ENCODE results near the gene S100A13. TPM values are rescaled to one million over a fixed set of nuclear protein-coding genes. Genes with fewer than 3 reads are reported as not detected.
A peak's percentile ranks its signal among the peaks of the same experiment; 100 is the strongest.

The S100A13 gene
- total RNA-seq, 4 donors from 2014 or later, result 113 to 237 (median 159) TPM

DNA sequence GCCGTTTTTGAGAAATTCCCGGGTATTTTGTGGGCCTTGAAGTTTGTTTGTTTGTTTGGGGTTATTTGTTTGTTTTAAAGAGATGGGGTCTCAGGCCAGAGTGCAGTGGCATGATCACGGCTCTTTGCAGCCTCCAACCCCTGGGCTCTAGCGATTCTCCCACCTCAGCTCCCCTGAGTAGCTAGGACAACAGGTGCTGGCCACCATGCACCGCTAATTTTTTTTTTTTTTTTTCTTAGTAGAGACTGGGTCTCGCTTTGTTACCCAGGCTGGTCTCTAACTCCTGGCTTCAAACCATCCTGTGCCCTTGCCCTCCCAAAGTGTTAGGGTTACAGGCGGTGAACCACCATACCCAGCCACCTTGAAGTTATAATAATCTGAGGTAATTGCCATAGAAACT lies 8.6 kb upstream of the S100A13 start:
- Histone ChIP-seq H3K9me3 (no peaks in the 10 kb centered on the region), H3K4me3 (peak overlapping the region; percentile 68 to 99 (median 94)), H3K27ac (peak overlapping the region; percentile 95 to 100 (median 100)), H3K36me3 (peaks cover 0 to 36% of the 10 kb centered on the region in 2 donors), H3K27me3 (no peaks in the 10 kb centered on the region), H3K4me1 (peaks cover 70 to 75% of the 10 kb centered on the region in 2 donors)
- DNase-seq, result no peak
- in situ Hi-C loops (cut with MboI; ENCODE audit: low sequenced_read_pairs in 4 of 4), result no loop called here
- intact Hi-C loops (cut with DNase I; ENCODE audit: low total_unique reads), result loop anchor here (10.0 kb wide), 2 partner anchors 789 to 1801 kb away; partner anchors contain the start of genes C2CD4D and RORC
- ATAC-seq, result no peak
- no peak for TF ChIP-seq POLR2A (IDR thresholded peaks at IDR 0.05)
- TF ChIP-seq, protein P1, sequence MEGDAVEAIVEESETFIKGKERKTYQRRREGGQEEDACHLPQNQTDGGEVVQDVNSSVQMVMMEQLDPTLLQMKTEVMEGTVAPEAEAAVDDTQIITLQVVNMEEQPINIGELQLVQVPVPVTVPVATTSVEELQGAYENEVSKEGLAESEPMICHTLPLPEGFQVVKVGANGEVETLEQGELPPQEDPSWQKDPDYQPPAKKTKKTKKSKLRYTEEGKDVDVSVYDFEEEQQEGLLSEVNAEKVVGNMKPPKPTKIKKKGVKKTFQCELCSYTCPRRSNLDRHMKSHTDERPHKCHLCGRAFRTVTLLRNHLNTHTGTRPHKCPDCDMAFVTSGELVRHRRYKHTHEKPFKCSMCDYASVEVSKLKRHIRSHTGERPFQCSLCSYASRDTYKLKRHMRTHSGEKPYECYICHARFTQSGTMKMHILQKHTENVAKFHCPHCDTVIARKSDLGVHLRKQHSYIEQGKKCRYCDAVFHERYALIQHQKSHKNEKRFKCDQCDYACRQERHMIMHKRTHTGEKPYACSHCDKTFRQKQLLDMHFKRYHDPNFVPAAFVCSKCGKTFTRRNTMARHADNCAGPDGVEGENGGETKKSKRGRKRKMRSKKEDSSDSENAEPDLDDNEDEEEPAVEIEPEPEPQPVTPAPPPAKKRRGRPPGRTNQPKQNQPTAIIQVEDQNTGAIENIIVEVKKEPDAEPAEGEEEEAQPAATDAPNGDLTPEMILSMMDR (IDR thresholded peaks at IDR 0.05 in 4 of 5, conservative IDR thresholded peaks at IDR 0.05 in 1 of 5), result no peak

DNA sequence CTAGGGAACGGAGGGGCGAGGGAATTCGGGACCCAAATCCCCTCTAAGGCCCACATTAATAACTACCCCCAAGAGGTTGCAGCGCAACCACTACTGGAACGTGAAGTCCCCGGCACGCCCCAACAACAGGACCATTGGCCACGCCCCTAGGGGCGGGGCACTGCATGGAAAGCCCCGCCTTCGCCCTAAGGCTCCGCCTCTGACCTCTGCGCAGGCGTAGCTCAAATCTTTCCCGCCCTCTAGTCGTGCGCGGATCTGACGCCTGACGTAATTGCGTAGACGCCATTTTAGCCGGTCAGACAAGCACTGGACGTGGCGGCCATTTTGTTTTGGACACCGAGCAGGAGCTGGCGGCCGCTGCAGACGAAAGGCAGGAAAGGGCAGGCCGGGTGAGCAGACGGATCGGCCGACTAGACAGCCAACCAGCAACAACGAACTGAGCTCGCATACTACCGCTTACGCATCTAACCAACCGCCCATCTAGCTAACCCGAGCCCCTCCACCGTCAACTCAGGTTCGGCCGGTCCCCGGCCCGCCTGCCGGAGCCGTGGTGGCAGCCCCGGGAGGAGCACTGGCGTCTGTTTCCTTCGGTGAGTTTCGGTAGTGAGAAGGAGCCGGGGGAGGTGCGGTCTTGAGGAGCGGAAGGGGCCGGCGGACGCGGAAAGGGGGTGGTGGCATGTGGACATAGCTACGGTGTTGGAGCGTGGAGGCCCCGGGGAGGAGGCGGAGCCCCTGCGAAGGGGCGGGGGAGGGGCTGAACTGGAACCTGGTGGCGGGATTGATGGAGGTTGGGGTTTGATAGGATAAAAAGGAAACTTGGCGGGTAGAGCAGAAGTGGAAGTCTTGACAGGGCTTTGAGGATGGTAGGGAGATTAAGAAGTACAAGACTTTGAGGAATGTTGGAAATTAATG lies 6.7 kb upstream of the S100A13 start, which contains the start of gene CHTOP:
CHTOP (plus strand) TSS at position 313 of the 912 bp plus-strand sequence. CDS start 2,523 bp downstream, outside the sequence.
- peaks cover 61 to 75% of the 10 kb centered on the region in 2 donors for H3K4me1 ChIP-seq
- in situ Hi-C loops (cut with MboI; ENCODE audit: low sequenced_read_pairs in 4 of 4), result no loop called here
- TF ChIP-seq, protein P1 (IDR thresholded peaks at IDR 0.05 in 4 of 5, conservative IDR thresholded peaks at IDR 0.05 in 1 of 5), result peak in 1 of 5 experiments; percentile 24
- TF ChIP-seq POLR2A (IDR thresholded peaks at IDR 0.05), result peak; percentile 83 to 91

DNA sequence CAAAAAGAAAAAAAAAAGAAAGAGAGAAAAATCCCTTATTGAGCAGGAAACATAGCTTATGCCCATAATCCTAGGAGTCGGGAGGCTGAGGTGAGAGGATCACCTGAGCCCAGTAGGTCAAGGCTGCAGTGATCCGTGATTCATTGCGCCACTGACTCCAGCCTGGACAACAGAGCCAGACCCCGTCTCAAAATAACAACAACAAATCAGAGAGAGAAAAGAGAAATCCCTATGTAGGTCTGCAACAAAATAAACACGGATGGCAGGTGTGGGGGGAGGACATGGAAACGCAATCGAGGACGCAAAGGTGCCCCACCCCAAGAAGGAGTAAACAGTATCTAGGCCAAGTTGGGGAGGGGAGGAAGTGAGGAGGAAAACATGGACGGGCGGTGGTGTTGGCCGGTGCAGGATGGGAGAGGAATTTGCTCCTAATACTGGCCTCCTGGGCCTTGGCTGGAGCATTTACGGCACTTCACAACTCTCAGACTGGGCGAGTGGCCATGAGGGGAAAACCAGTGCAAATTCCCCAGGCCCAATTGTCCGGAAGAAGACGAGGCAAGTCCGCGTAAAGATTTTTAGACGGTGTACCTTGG lies 6.0 kb upstream of the S100A13 start:
- H3K4me3 ChIP-seq, result peak overlapping the region; percentile 38 to 99 (median 79)
- peak overlapping the region; percentile 95 to 100 (median 100) for H3K27ac ChIP-seq
- H3K27me3 ChIP-seq, result no peaks in the 10 kb centered on the region
- ATAC-seq (peak; percentile 20 to 28), DNase-seq (no peak)
- H3K4me1 ChIP-seq, result peaks cover 57 to 70% of the 10 kb centered on the region in 2 donors
- peaks cover 0 to 15% of the 10 kb centered on the region in 2 donors for H3K36me3 ChIP-seq
- in situ Hi-C loops (cut with MboI; ENCODE audit: low sequenced_read_pairs in 4 of 4) (no loop called here), intact Hi-C loops (cut with DNase I; ENCODE audit: low total_unique reads) (loop anchor here (10.0 kb wide), 2 partner anchors 792 to 1798 kb away; partner anchors contain the start of genes C2CD4D and RORC)
- no peaks in the 10 kb centered on the region for H3K9me3 ChIP-seq
- no peak for TF ChIP-seq POLR2A (IDR thresholded peaks at IDR 0.05)
- TF ChIP-seq, protein P1 (IDR thresholded peaks at IDR 0.05 in 4 of 5, conservative IDR thresholded peaks at IDR 0.05 in 1 of 5), result no peak

More for the DNA sequence above, 6.7 kb upstream of the S100A13 start, which contains the start of gene CHTOP:
- peak; percentile 98 to 99 for DNase-seq
- intact Hi-C loops (cut with DNase I; ENCODE audit: low total_unique reads), result loop anchor here (10.0 kb wide), 2 partner anchors 791 to 1799 kb away; partner anchors contain the start of genes C2CD4D and RORC
- Histone ChIP-seq H3K36me3 (peaks cover 0 to 20% of the 10 kb centered on the region in 2 donors), H3K4me3 (peak within 1 kb of the TSS; percentile 68 to 99 (median 94)), H3K9me3 (no peaks in the 10 kb centered on the region), H3K27me3 (no peaks in the 10 kb centered on the region), H3K27ac (peak within 1 kb of the TSS; percentile 95 to 100 (median 100))
- ATAC-seq, result peak; percentile 77 to 88

DNA sequence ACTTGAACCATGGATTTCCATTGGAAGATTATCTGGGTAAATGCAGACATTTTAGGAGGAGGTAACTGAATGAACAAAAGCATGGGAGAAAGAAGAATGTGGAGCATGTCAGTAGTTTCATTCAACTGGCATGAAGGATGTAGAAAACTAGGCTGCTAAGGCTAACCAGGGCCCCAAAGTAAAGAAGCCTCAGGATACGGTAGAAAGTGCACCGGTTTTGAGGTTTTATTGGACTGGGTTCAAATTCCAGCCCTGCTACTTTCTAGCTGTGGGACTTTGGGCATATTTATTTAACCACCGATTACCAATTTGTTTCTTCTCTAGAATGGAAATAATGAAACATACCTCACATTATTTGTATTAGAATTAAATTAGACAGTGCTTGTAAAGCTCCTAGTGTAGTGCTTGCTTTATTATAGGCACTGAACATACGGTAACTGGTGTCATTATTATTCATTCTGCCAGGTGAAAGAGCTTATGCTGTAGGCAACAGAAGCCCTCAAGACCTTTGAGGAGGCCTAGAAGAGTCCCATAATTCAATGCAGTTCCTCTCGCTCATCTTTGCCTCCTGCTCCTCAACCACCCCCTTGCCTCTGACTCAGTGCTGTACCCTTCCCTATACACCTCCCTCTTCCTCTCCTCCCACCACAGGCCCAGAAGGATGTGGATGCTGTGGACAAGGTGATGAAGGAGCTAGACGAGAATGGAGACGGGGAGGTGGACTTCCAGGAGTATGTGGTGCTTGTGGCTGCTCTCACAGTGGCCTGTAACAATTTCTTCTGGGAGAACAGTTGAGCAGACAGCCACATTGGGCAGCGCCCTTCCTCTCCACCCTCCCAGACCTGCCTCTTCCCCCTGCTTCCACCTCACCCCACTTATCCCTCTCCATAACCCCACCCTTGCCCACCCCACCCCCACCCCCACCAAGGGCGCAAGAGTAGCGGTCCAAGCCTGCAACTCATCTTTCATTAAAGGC lies 4.0 kb upstream of the S100A13 start:
- no peaks in the 10 kb centered on the region for H3K9me3 ChIP-seq
- H3K4me1 ChIP-seq, result peaks cover 56 to 64% of the 10 kb centered on the region in 2 donors
- peak overlapping the region in 1 of 4 donors; percentile 25 for H3K4me3 ChIP-seq
- DNase-seq (no peak), ATAC-seq (no peak)
- no peak for TF ChIP-seq POLR2A (IDR thresholded peaks at IDR 0.05)
- TF ChIP-seq, protein P1 (IDR thresholded peaks at IDR 0.05 in 4 of 5, conservative IDR thresholded peaks at IDR 0.05 in 1 of 5), result no peak
- H3K27me3 ChIP-seq, result no peaks in the 10 kb centered on the region
- intact Hi-C loops (cut with DNase I; ENCODE audit: low total_unique reads) (loop anchor here (10.0 kb wide), 2 partner anchors 793 to 1797 kb away; partner anchors contain the start of genes C2CD4D and RORC), in situ Hi-C loops (cut with MboI; ENCODE audit: low sequenced_read_pairs in 4 of 4) (no loop called here)
- peaks cover 0 to 1% of the 10 kb centered on the region in 2 donors for H3K36me3 ChIP-seq
- peak overlapping the region; percentile 95 to 100 (median 100) for H3K27ac ChIP-seq
